PC-9 (cell line): ENCODE results near the gene IFNGR2. TPM values are rescaled to one million over a fixed set of nuclear protein-coding genes. Genes with fewer than 3 reads are reported as not detected.
"Not testable (repeated sequence)": the region's sequence is repeated elsewhere in the genome, so short reads cannot be mapped to it uniquely, and the experiment has no call there.

Source experiments
- BruUV-seq: library from RNA; stranded (reverse); fragments of 400-500 nt; replicated peaks from 2 replicates; lab custom pipeline; 2021; lab: Mats Ljungman, UMichigan
- CTCF ChIA-PET: fragments of 300-600 bp; sonication (Branson Sonifier 250); formaldehyde crosslinking; loops from one replicate; lab custom pipeline; 2022; ENCODE audit warnings: antibody characterized with exemption; lab: Charles Lee
- POLR2A ChIA-PET: fragments of 300-600 bp; sonication (Branson Sonifier 250); formaldehyde crosslinking; loops from one replicate; lab custom pipeline; 2022; ENCODE audit warnings: antibody characterized with exemption; ENCODE audit not compliant: unreplicated experiment; lab: Charles Lee
- DNase-seq, 2 experiments: peaks; one replicate each; pipeline versions ENCODE4 v3.0.0 to v3.0.0-alpha.2; 2015 to 2022; ENCODE audit warnings: mixed read lengths in 1 of 2
- H2AFZ ChIP-seq: fragments of 200-600 bp; sonication (generic); 2 replicates; pipeline ENCODE4 v1.8.1; 2017; ENCODE audit warnings: antibody characterized with exemption
- H3F3A ChIP-seq: fragments of 200-600 bp; sonication (generic); 2 replicates; pipeline ENCODE4 v1.8.1; 2017; ENCODE audit warnings: antibody characterized with exemption, mild to moderate bottlenecking, low read depth; ENCODE audit not compliant: insufficient read depth
- H3K27ac ChIP-seq: fragments of 200-600 bp; sonication (generic); 2 replicates; pipeline ENCODE4 v1.6.1; 2016; ENCODE audit warnings: mixed run types
- H3K27me3 ChIP-seq: fragments of 200-600 bp; sonication (generic); 2 replicates; pipeline ENCODE4 v1.6.1; 2016; ENCODE audit warnings: low read depth, mixed run types; ENCODE audit not compliant: insufficient read depth
- H3K36me3 ChIP-seq: fragments of 200-600 bp; sonication (generic); 2 replicates; pipeline ENCODE4 v1.6.1; 2016; ENCODE audit warnings: low read depth, mixed run types
- H3K4me1 ChIP-seq: fragments of 200-600 bp; sonication (generic); replicated peaks from 2 replicates; pipeline ENCODE4 v1.6.1; 2016; ENCODE audit warnings: mixed run types; ENCODE audit not compliant: insufficient read depth
- H3K4me2 ChIP-seq: fragments of 200-600 bp; sonication (generic); 2 replicates; pipeline ENCODE4 v1.6.1; 2017; ENCODE audit warnings: mixed run types
- H3K4me3 ChIP-seq: fragments of 200-600 bp; sonication (generic); 2 replicates; pipeline ENCODE4 v1.6.1; 2016; ENCODE audit warnings: mixed run types
- H3K79me2 ChIP-seq: fragments of 200-600 bp; sonication (generic); 2 replicates; pipeline ENCODE4 v1.6.1; 2017; ENCODE audit warnings: low read depth, mixed run types
- H3K9me2 ChIP-seq: fragments of 200-600 bp; sonication (generic); 2 replicates; pipeline ENCODE4 v1.8.1; 2017; ENCODE audit warnings: mild to moderate bottlenecking; ENCODE audit not compliant: insufficient read depth
- H3K9me3 ChIP-seq: fragments of 200-600 bp; sonication (generic); 2 replicates; pipeline ENCODE4 v1.8.1; 2016; ENCODE audit warnings: low read depth; ENCODE audit not compliant: insufficient read depth
- H4K20me1 ChIP-seq: fragments of 200-600 bp; sonication (generic); 2 replicates; pipeline ENCODE4 v1.8.1; 2017; ENCODE audit not compliant: insufficient read depth
- EZH2 ChIP-seq: fragments of 200-600 bp; sonication (generic); IDR thresholded peaks from 2 replicates; pipeline ENCODE4 v1.8.0; 2017; ENCODE audit warnings: antibody characterized with exemption, low read depth
- intact Hi-C: fragments of 100-400 bp; cut with micrococcal nuclease; formaldehyde crosslinking; loops from one replicate; pipeline ENCODE4 v1.10.0; 2022; ENCODE audit not compliant: unreplicated experiment
- total RNA-seq: library from RNA; stranded (reverse); gene quantifications from 2 replicates; pipeline ENCODE4 v1.2.3, GENCODE V29; 2021
- TF ChIP-seq, protein P1 (sequence below): fragments of 200-600 bp; sonication (generic); conservative IDR thresholded peaks from 2 replicates; pipeline ENCODE4 v1.6.1; 2017; ENCODE audit warnings: mixed run types, antibody characterized with exemption, mild to moderate bottlenecking, moderate library complexity

Gene IFNGR2
- total RNA-seq, 1 experiment from 2014 or later, result 16.0 TPM

DNA sequence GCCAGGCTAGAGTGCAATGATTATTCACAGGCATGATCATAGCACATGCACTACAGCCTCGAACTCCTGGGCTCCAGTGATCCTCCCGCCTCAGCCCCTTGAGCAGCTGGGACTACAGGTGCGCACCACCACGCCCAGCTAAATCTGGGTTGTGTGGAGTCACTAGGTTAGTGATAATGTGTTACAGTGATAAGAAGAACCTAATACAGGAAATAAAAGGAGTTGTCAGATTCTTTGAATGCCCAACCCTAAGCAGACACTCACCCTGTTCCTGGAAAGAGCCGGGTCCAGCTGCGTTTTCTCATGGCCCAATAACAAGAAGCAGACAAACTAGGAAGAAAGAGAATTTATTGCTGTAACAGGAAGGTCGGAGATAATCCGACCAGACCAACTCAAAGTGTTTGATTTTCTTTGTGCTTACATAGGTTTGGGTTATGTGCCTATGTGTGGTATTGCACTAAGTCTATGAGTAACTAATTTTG is 8.8 kb downstream of the IFNGR2 start:
- Histone ChIP-seq H3K4me1 (no peaks in the 10 kb centered on the region), H3K9me2 (no peaks in the 10 kb centered on the region), H3K27me3 (no peaks in the 10 kb centered on the region), H2AFZ (no peak overlapping the region), H3K36me3 (no peaks in the 10 kb centered on the region; the same call in 1 of the 2 replicates), H3F3A (no peaks in the 10 kb centered on the region), H3K27ac (no peak overlapping the region), H4K20me1 (no peaks in the 10 kb centered on the region; the same call in 1 of the 2 replicates), H3K9me3 (no peaks in the 10 kb centered on the region; the same call in 1 of the 2 replicates), H3K4me2 (no peak overlapping the region), H3K79me2 (peaks cover 57% of the 10 kb centered on the region), H3K4me3 (no peak overlapping the region)
- TF ChIP-seq, protein P1, sequence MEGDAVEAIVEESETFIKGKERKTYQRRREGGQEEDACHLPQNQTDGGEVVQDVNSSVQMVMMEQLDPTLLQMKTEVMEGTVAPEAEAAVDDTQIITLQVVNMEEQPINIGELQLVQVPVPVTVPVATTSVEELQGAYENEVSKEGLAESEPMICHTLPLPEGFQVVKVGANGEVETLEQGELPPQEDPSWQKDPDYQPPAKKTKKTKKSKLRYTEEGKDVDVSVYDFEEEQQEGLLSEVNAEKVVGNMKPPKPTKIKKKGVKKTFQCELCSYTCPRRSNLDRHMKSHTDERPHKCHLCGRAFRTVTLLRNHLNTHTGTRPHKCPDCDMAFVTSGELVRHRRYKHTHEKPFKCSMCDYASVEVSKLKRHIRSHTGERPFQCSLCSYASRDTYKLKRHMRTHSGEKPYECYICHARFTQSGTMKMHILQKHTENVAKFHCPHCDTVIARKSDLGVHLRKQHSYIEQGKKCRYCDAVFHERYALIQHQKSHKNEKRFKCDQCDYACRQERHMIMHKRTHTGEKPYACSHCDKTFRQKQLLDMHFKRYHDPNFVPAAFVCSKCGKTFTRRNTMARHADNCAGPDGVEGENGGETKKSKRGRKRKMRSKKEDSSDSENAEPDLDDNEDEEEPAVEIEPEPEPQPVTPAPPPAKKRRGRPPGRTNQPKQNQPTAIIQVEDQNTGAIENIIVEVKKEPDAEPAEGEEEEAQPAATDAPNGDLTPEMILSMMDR, result no peak
- TF ChIP-seq EZH2, result no peak
- ChIA-PET POLR2A (no interaction called here), CTCF (no interaction called here)
- DNase-seq, result no peak
- no TSS peak for BruUV-seq
- intact Hi-C loops, result no loop called here

DNA sequence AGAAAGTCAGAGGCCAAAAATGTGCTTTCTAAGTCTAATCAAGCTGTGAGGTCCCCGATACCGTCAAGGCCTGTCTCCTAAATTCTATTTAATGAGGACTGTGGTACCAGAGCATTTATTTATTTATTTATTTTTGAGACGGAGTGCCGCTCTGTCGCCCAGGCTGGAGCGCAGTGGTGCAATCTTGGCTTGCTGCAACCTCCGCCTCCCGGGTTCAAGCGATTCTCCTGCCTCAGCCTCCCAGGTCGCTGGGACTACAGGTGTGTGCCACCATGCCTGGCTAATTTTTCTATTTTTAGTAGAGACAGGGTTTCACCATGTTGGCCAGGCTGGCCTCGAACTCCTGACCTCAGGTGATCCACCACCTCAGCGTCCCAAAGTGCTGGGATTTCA is 9.2 kb downstream of the IFNGR2 start:
- CTCF ChIA-PET, H3K4me2 ChIP-seq, DNase-seq, intact Hi-C loops, H3F3A ChIP-seq, H4K20me1 ChIP-seq, POLR2A ChIA-PET, H3K9me3 ChIP-seq, H3K27ac ChIP-seq, H3K4me3 ChIP-seq, BruUV-seq, H3K36me3 ChIP-seq, H2AFZ ChIP-seq, H3K27me3 ChIP-seq, H3K9me2 ChIP-seq, H3K4me1 ChIP-seq: not testable (repeated sequence)
- H3K79me2 ChIP-seq, result peaks cover 56% of the 10 kb centered on the region

DNA sequence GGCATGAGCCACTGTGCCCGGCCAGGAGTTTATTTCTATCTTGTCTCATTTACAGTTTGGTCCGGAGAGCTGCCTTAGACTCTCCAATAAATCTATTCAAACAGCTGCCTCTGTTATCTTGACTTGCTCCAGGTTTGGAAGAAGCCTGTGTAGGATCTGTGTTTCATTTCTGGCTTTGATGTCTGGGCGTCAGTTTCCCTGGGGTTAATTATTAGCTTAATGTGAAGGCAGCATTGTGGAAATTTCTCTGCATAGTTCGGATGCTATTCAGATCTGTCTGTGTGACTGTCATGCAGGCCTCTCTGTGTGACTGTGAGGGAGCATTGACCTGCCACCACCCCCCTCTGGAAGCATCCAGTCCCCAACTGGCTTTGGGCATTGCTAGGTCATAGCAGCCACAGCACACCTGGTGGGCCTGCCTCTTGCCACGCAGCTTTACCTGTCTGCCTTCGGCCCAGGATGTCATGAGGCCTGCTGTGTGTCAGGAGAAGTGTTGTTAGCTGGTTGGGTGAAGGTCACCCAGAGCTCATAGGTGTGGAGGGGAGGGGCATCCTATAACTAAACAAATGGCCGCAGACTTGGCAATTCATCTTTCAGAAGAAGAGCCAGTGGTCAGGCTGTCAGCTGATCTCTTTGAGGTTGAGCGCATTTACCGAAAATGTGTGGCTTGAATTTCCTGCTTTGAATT is 9.8 kb downstream of the IFNGR2 start:
- no peak for DNase-seq
- Histone ChIP-seq H3K4me3 (no peak overlapping the region), H3K79me2 (peaks cover 57% of the 10 kb centered on the region), H3K27me3 (no peaks in the 10 kb centered on the region), H3K9me2 (no peaks in the 10 kb centered on the region), H3K4me2 (no peak overlapping the region), H3K36me3 (no peaks in the 10 kb centered on the region; the same call in 1 of the 2 replicates), H3F3A (no peaks in the 10 kb centered on the region), H4K20me1 (no peaks in the 10 kb centered on the region; the same call in 1 of the 2 replicates), H2AFZ (no peak overlapping the region), H3K4me1 (no peaks in the 10 kb centered on the region), H3K9me3 (no peaks in the 10 kb centered on the region; the same call in 1 of the 2 replicates), H3K27ac (no peak overlapping the region)
- CTCF ChIA-PET, result no interaction called here
- intact Hi-C loops, result no loop called here
- BruUV-seq, result no TSS peak
- POLR2A ChIA-PET, result no interaction called here
- TF ChIP-seq EZH2, result no peak
- TF ChIP-seq, protein P1, result no peak
